Endothelial cell of umbilical vein (primary cell): ENCODE data around the gene ZNF557.

Source experiments
- CTCF ChIP-seq, 2 donors: IDR thresholded peaks; 1 replicate in 1 of 2; 2 replicates in 1 of 2; pipeline ENCODE4 v1.5.1; 2011; ENCODE audit warnings: low read length in 2 of 2, mild to moderate bottlenecking in 2 of 2, moderate library complexity in 2 of 2, control low read depth in 1 of 2, inconsistent platforms in 1 of 2, low read depth in 1 of 2; ENCODE audit not compliant: insufficient read depth in 1 of 2; ENCODE audit errors: extremely low read depth in 1 of 2
- JUN ChIP-seq: IDR thresholded peaks from 2 replicates; pipeline ENCODE4 v1.6.1; 2011; ENCODE audit warnings: borderline replicate concordance, low read depth; ENCODE audit not compliant: insufficient read length, insufficient read depth

- TF ChIP-seq CTCF (IDR thresholded peaks at IDR 0.05; ENCODE audit: extremely low read depth in 1 of 2, insufficient read depth in 1 of 2, low read depth in 1 of 2, low read length in 2 of 2) = no peak
- no peak for TF ChIP-seq JUN
These were observed 13.8 kb downstream of the ZNF557 start for GRCh38 chr19:7083076-7083956.
